Measurements from ENCODE around the gene TM4SF18.

Gene TM4SF18

DNA sequence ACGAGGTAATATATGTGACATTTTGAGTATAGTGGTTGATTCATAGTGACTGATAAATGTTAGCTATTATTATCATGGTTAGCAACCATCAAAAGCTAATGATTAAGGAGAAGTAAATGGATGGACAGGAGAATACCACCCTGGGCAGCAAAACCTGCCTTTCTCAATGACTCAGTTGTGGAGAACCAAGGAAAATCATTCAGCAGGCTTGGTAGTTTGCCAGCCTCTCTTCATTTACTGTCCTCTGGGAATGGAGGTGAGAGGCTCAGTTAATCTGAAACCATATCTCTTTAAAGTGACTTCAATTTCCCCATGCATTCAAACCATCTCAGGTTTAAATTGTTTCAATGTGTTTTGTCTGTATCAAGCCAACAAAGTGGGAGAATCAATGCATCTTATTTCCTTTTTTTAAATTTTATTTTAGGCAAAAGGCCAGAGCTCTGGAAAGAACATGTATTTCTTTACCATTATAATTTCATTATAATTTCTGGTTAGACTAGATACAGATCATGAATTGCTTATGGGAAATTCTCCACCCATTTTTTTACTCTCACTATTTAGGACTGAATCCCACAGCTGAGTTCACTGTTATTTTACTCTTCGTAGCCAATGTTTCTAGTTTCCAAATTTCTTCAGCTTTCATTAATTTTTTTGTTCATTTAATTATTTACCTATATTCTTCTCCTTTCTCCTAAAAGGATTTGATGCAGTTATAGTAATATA is 2.7 kb downstream of the TM4SF18 start:
- DNase-seq: no peak

DNA sequence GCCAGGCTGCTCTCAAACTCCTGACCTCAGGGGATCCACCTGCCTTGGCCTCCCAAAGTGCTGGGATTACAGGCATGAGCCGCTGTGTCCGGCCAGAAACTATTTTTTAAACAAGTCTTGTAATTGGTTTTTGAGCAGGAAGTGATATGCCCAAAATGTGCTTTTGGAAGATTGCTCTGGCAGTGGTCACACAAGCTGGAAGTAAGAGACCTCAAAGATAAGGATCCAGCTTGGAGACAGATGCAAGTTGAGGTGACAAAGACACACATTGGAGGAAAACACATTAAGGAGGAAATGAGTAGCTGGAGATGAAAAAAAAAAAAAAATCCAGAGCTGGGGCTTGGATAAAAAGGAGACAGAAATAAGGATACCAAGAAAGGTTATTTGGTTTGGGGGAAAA is 6.3 kb downstream of the TM4SF18 start:
- no peak for DNase-seq

DNA sequence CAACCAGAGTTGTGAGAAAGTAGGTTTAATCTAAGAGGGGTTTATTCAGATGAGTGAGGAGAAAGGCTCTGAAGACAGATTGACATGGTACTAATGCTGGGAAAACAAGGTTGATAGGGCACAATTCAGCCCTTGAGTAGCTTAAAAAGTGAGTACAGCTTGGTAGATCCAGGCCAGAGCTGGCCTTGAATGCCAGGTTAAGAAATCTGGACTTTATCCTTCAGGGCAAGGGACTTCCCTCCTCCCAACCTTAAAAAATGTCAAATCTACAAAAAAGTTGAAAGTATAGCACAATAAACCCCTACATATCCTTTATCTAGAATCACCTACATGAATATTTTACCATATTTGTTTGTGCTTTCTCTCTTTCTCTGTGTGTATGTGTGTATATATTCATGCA is 7.9 kb downstream of the TM4SF18 start:
- no peak for DNase-seq

GRCh38 chr3:149324332-149324731 is 9.1 kb downstream of the TM4SF18 start:
- no peak for DNase-seq

DNA sequence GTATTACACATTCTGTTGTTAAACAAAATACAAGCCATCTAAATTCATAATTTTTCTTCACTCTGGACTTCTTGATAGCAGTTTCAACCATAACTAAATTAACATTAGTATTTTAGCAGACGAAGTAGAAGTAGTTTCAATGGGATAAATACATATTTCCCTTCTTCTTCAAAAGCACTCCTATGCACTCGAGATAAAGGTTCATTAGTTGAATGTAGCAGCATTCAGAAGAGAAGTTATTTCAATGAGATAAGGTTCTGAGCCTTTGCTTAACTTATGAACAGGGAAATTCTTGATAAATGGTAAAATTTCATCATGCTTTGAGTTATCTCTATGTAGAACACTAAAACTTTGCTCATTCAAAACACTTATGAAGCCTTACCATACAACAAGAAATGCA is 11.8 kb downstream of the TM4SF18 start:
- DNase-seq: no peak

DNA sequence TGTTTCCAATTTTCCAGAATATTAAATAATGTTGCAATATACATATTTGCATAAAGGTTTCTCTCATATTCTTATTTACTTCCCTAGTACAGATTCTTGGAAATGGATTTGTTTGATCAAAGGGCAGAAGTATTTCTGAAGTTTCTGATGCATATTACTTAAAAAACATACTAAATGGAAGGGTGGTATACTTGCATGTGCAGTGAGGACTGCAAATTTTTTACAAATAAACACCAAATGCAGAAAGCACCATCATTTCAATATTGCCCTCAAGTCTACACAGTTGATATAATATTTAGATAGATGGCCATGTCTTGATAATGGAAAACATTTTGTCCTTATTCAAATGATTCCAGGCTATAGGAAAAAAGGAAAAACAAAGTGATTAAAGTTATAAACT is 12.3 kb downstream of the TM4SF18 start:
- DNase-seq: no peak

DNA sequence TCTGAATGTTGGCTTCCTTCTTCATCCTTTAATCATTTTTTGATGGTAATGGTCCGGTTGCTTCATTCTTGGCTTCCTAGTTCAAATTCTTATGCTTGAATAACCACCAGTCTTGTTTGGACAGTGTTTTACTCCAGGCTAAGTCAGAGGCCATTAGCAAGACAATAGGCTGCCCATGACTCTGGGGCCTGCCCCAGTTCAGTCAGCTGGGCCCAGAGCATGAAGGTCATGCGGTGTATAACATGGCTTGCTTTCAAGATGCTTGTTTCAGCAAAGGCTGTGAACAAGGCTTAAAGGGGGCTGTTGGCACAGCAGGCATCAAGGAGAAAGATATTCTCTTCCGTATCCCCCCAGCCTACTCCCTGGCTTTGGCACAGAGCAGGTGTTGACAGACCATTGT is 13.7 kb downstream of the TM4SF18 start:
- DNase-seq: no peak

- no peak for DNase-seq
Measured at GRCh38 chr3:149317072-149317471, 16.4 kb downstream of the TM4SF18 start.

DNA sequence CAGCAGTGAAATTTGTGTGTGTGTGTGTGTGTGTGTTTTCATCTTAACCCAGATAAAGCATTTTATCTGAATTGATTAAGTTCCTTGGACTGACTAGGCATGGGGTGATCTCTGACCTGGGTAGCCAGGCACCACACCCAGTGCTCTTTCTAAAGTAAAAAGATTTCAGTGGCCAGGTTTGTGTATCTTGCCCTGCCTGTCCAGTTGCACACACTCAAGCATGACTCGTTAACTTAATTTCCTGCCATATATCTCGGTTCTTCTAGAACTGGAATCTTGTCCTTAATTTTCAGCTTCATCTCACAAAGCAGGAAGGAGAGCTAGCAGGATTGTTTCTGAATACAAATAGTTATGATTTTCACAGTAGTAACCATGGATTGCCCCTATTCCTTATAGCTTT is 17.0 kb downstream of the TM4SF18 start:
- DNase-seq: no peak

GRCh38 chr3:149315694-149316093 is 17.7 kb downstream of the TM4SF18 start:
- no peak for DNase-seq

DNA sequence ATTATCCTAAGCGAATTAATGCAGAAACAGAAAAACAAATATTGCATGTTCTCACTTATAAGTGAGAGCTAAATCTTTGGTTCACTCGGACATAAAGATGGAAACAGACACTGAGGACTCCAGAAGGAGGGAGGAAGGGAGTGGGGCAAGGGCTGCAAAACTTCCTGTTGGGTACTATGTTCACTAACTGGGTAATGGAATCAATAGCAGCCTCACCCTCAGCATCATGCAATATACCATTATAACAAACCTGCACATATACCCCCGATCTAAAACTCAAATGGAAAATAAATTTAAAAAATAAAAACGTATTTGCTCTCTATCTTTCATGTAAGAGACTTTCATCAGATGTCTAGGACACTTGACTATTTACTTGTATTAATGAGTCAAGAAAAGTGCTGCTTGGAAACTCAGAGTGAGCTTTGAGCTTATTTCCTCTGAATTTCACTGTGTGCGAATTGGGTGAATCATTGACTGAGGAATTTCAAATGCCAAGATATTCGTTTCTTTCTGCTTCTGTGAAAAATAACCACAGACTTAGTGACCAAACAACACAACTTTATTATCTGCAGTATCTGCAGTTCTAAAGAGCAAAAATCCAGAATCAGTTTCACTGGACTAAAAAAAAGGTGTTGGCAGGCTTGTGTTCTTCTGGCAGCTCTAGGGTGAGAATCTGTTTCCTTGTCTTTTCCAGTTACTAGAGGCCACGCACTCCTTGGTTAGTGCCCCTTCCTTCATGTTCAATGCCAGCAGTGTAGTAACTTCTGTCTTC is 18.4 kb downstream of the TM4SF18 start:
- DNase-seq: no peak

- DNase-seq: no peak
Measured at GRCh38 chr3:149313542-149313941, 19.9 kb downstream of the TM4SF18 start.

DNA sequence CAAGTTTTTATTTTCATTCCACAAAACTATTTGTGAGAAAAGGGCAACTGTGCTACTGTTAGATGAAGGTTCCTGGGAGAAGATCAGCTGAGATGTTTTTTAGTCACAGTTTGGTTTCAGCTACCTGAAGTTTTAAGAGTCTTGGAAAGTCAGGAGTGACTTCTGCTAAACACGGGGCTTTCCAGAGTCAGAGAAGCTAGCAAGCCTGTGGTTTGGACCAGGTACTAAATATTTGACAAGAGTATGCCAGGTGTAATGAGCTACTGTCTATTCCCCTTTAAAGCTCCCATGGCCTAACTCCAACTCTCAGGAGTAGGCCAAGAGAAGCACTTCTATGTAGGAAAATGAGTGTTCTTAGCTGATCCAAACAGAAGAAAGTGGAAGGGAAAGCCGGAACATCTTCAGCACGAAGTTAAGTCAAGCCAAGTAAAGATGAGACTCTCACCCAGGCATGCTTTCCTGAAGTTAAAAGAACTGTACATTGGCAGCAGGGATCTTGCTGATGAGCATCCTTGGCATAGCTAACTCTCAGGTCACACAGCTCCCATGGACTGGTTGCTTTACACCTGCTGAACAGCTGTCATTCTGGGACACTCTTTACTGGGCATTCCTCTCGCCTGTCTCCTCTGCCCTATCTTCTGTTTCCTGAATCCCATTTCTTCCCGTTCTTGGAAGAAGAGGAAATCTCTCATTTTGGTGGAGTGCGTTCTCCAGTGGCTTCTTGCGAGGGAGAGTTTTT is 22.5 kb downstream of the TM4SF18 start:
- DNase-seq: no peak

GRCh38 chr3:149307435-149307783 is 26.0 kb downstream of the TM4SF18 start:
- no peak for DNase-seq

GRCh38 chr3:149306751-149307434 is 26.5 kb downstream of the TM4SF18 start:
- no peak for DNase-seq

GRCh38 chr3:149305376-149305775 is 28.1 kb downstream of the TM4SF18 start:
- DNase-seq: no peak

- no peak for DNase-seq
Measured at GRCh38 chr3:149299938-149300801, 33.3 kb downstream of the TM4SF18 start.

GRCh38 chr3:149296972-149297371 is 36.5 kb downstream of the TM4SF18 start:
- DNase-seq: no peak

- no peak for DNase-seq
Measured at GRCh38 chr3:149292666-149293065, 40.8 kb downstream of the TM4SF18 start.

GRCh38 chr3:149291178-149291577 is 42.3 kb downstream of the TM4SF18 start:
- no peak for DNase-seq

GRCh38 chr3:149288655-149289054 is 44.8 kb downstream of the TM4SF18 start:
- DNase-seq: no peak
